GM12892 (cell line): ENCODE results near the gene EXOC7.

Source experiments
- POLR2AphosphoS5 ChIP-seq: IDR thresholded peaks from 2 replicates; pipeline ENCODE4 v1.6.1; 2011; ENCODE audit warnings: low read depth, low read length, control low read depth
- TAF1 ChIP-seq: IDR thresholded peaks from 2 replicates; pipeline ENCODE4 v1.6.1; 2011; ENCODE audit warnings: low read depth, mild to moderate bottlenecking, control low read depth, low read length, borderline replicate concordance

GRCh38 chr17:76142039-76142584, 38.5 kb upstream of the EXOC7 start:
- TF ChIP-seq POLR2AphosphoS5 = no peak
- no peak for TF ChIP-seq TAF1
